Non-pigmented ciliary epithelial cell (primary cell): Measurements from ENCODE around the gene NT5C1A.

Experiments
- DNase-seq: peaks from one replicate; pipeline ENCODE4 v3.0.0-alpha.2; 2010; ENCODE audit warnings: low read depth

NT5C1A gene

GRCh38 chr1:39659110-39659509 is 12.8 kb downstream of the NT5C1A start:
- DNase-seq: no peak

- DNase-seq: no peak
These were observed 13.9 kb downstream of the NT5C1A start for GRCh38 chr1:39657923-39658485.

GRCh38 chr1:39657402-39657801 is 14.5 kb downstream of the NT5C1A start:
- DNase-seq: no peak

GRCh38 chr1:39656391-39656790 is 15.5 kb downstream of the NT5C1A start:
- no peak for DNase-seq

GRCh38 chr1:39655578-39656268 is 16.2 kb downstream of the NT5C1A start:
- DNase-seq: no peak

- DNase-seq: no peak
These were observed 17.6 kb downstream of the NT5C1A start for GRCh38 chr1:39654291-39654690.

GRCh38 chr1:39653546-39654031 is 18.3 kb downstream of the NT5C1A start:
- DNase-seq: peak; percentile 40

- DNase-seq: no peak
These were observed 19.4 kb downstream of the NT5C1A start for GRCh38 chr1:39652554-39652953.

- DNase-seq: no peak
These were observed 19.8 kb downstream of the NT5C1A start for GRCh38 chr1:39652105-39652504.

GRCh38 chr1:39650431-39650830 is 21.5 kb downstream of the NT5C1A start:
- DNase-seq: no peak

GRCh38 chr1:39649636-39650185 is 22.2 kb downstream of the NT5C1A start:
- DNase-seq: no peak

- DNase-seq: no peak
These were observed 23.4 kb downstream of the NT5C1A start for GRCh38 chr1:39648496-39648895.

- no peak for DNase-seq
These were observed 24.7 kb downstream of the NT5C1A start for GRCh38 chr1:39647247-39647646.

GRCh38 chr1:39646232-39647081 is 25.4 kb downstream of the NT5C1A start:
- DNase-seq: no peak

GRCh38 chr1:39645411-39646043 is 26.4 kb downstream of the NT5C1A start:
- DNase-seq: no peak

GRCh38 chr1:39643705-39644104 is 28.2 kb downstream of the NT5C1A start:
- DNase-seq: no peak

GRCh38 chr1:39642796-39643195 is 29.1 kb downstream of the NT5C1A start:
- DNase-seq: no peak

- no peak for DNase-seq
These were observed 31.0 kb downstream of the NT5C1A start for GRCh38 chr1:39640861-39641260.

GRCh38 chr1:39639305-39640130 is 32.4 kb downstream of the NT5C1A start, which contains the start of gene HEYL:
HEYL (minus strand) TSS chr1:39639643; CDS start chr1:39639625, 18 bp downstream.
- DNase-seq: no peak

- no peak for DNase-seq
These were observed 33.0 kb downstream of the NT5C1A start for GRCh38 chr1:39638965-39639304.

GRCh38 chr1:39637361-39637760 is 34.5 kb downstream of the NT5C1A start:
- no peak for DNase-seq
